OCI-LY1 (cell line): ENCODE results near the gene SDE2.
A peak's percentile ranks its signal among the peaks of the same experiment; 100 is the strongest.

Experiments used
- H2AFZ ChIP-seq: fragments of 200-600 bp; sonication (generic), shearing (Covaris generic); 2 replicates; pipeline ENCODE4 v1.6.0; 2014; ENCODE audit warnings: antibody characterized with exemption, mild to moderate bottlenecking, low read length
- H3F3A ChIP-seq: fragments of 200-600 bp; sonication (generic), shearing (Covaris generic); 2 replicates; pipeline ENCODE4 v1.6.0; 2014; ENCODE audit warnings: mild to moderate bottlenecking, antibody characterized with exemption, low read length, moderate library complexity; ENCODE audit not compliant: insufficient read depth
- H3K27ac ChIP-seq: fragments of 200-600 bp; sonication (generic); 2 replicates; pipeline ENCODE4 v1.5.1; 2014; ENCODE audit warnings: low read length, mixed run types, mild to moderate bottlenecking, low read depth; ENCODE audit not compliant: poor library complexity, severe bottlenecking
- H3K27me3 ChIP-seq: fragments of 200-600 bp; sonication (generic); 2 replicates; pipeline ENCODE4 v1.6.0; 2014; ENCODE audit warnings: antibody characterized with exemption, mild to moderate bottlenecking, low read length, moderate library complexity; ENCODE audit not compliant: insufficient read depth
- H3K36me3 ChIP-seq: fragments of 200-600 bp; sonication (generic); 2 replicates; pipeline ENCODE4 v1.6.1; 2014; ENCODE audit warnings: mild to moderate bottlenecking, antibody characterized with exemption, low read length, moderate library complexity, mixed read lengths; ENCODE audit not compliant: insufficient read depth
- H3K4me1 ChIP-seq: fragments of 200-600 bp; sonication (generic); 2 replicates; pipeline ENCODE4 v1.5.1; 2014; ENCODE audit warnings: mild to moderate bottlenecking, low read length, moderate library complexity; ENCODE audit not compliant: insufficient read depth, severe bottlenecking
- H3K4me2 ChIP-seq: fragments of 200-600 bp; sonication (generic), shearing (Covaris generic); 2 replicates; pipeline ENCODE4 v1.6.1; 2014; ENCODE audit warnings: low read length
- H3K4me3 ChIP-seq: fragments of 200-600 bp; sonication (generic); 2 replicates; pipeline ENCODE4 v1.5.1; 2014; ENCODE audit warnings: low read length, low read depth, mild to moderate bottlenecking, mixed read lengths; ENCODE audit not compliant: poor library complexity, severe bottlenecking
- H3K79me2 ChIP-seq: fragments of 200-600 bp; shearing (Covaris generic); 2 replicates; pipeline ENCODE4 v1.6.1; 2016; ENCODE audit warnings: mixed run types, low read length, mixed read lengths; ENCODE audit not compliant: insufficient read depth
- H3K9ac ChIP-seq: fragments of 200-600 bp; sonication (generic), shearing (Covaris generic); 2 replicates; pipeline ENCODE4 v1.6.1; 2014; ENCODE audit warnings: mild to moderate bottlenecking, low read length, mixed read lengths
- H3K9me2 ChIP-seq: fragments of 200-600 bp; sonication (generic), shearing (Covaris generic); 2 replicates; pipeline ENCODE4 v1.6.1; 2014; ENCODE audit warnings: low read depth, mild to moderate bottlenecking, low read length, mixed read lengths
- H3K9me3 ChIP-seq: fragments of 200-600 bp; shearing (Covaris generic); 2 replicates; pipeline ENCODE4 v1.6.1; 2014; ENCODE audit warnings: low read length, mixed read lengths
- H4K20me1 ChIP-seq: fragments of 200-600 bp; sonication (generic), shearing (Covaris generic); 2 replicates; pipeline ENCODE4 v1.6.0; 2016; ENCODE audit warnings: mild to moderate bottlenecking, low read length; ENCODE audit not compliant: insufficient read depth
- CTCF ChIP-seq: fragments of 200-600 bp; sonication (generic), shearing (Covaris generic); IDR thresholded peaks from 2 replicates; pipeline ENCODE4 v1.5.1; 2017; ENCODE audit warnings: mild to moderate bottlenecking, antibody characterized with exemption, low read length, moderate library complexity, mixed read lengths
- EZH2 ChIP-seq: fragments of 200-600 bp; sonication (generic), shearing (Covaris generic); IDR thresholded peaks from 2 replicates; pipeline ENCODE4 v1.8.0; 2017; ENCODE audit warnings: borderline replicate concordance, mixed run types, mild to moderate bottlenecking, antibody characterized with exemption, low read length, moderate library complexity, mixed read lengths

Gene SDE2

GRCh38 chr1:225965231-225965630 lies 33.9 kb downstream of the SDE2 start:
- no peak overlapping the region for H3K9ac ChIP-seq
- H2AFZ ChIP-seq: no peak overlapping the region
- no peaks in the 10 kb centered on the region for H3K9me2 ChIP-seq
- H3K4me1 ChIP-seq: no peaks in the 10 kb centered on the region
- no peaks in the 10 kb centered on the region for H3K36me3 ChIP-seq
- H4K20me1 ChIP-seq: no peaks in the 10 kb centered on the region
- H3K79me2 ChIP-seq: no peaks in the 10 kb centered on the region
- H3F3A ChIP-seq: no peaks in the 10 kb centered on the region
- no peak overlapping the region for H3K27ac ChIP-seq
- H3K4me3 ChIP-seq: no peak overlapping the region
- H3K27me3 ChIP-seq: no peaks in the 10 kb centered on the region
- no peaks in the 10 kb centered on the region for H3K9me3 ChIP-seq
- H3K4me2 ChIP-seq: no peak overlapping the region
- TF ChIP-seq EZH2 (no peak), CTCF (no peak)

GRCh38 chr1:225963735-225964530 lies 35.2 kb downstream of the SDE2 start:
- no peaks in the 10 kb centered on the region for H4K20me1 ChIP-seq
- H3K4me2 ChIP-seq: no peak overlapping the region
- H3K36me3 ChIP-seq: no peaks in the 10 kb centered on the region
- no peaks in the 10 kb centered on the region for H3K9me3 ChIP-seq
- no peaks in the 10 kb centered on the region for H3K27me3 ChIP-seq
- H3F3A ChIP-seq: no peaks in the 10 kb centered on the region
- no peaks in the 10 kb centered on the region for H3K79me2 ChIP-seq
- H3K4me3 ChIP-seq: no peak overlapping the region
- H2AFZ ChIP-seq: no peak overlapping the region
- no peak for TF ChIP-seq EZH2
- TF ChIP-seq CTCF: no peak
- H3K9ac ChIP-seq: no peak overlapping the region
- H3K27ac ChIP-seq: no peak overlapping the region
- no peaks in the 10 kb centered on the region for H3K9me2 ChIP-seq
- no peaks in the 10 kb centered on the region for H3K4me1 ChIP-seq

GRCh38 chr1:225962440-225962975 lies 36.6 kb downstream of the SDE2 start:
- no peaks in the 10 kb centered on the region for H3K27me3 ChIP-seq
- H3K79me2 ChIP-seq: no peaks in the 10 kb centered on the region
- TF ChIP-seq CTCF (peak; percentile 97), EZH2 (no peak)
- no peaks in the 10 kb centered on the region for H3K9me3 ChIP-seq
- no peaks in the 10 kb centered on the region for H3K9me2 ChIP-seq
- H3K27ac ChIP-seq: no peak overlapping the region
- H3K4me3 ChIP-seq: no peak overlapping the region
- H4K20me1 ChIP-seq: no peaks in the 10 kb centered on the region
- no peaks in the 10 kb centered on the region for H3F3A ChIP-seq
- no peaks in the 10 kb centered on the region for H3K36me3 ChIP-seq
- no peak overlapping the region for H2AFZ ChIP-seq
- H3K4me1 ChIP-seq: no peaks in the 10 kb centered on the region
- 0 out of 2 replicates have a peak overlapping the region, but pooled peaks have one; percentile 30 for H3K4me2 ChIP-seq
- no peak overlapping the region for H3K9ac ChIP-seq
